ENCODE data around the gene BID.

The BID gene

GRCh38 chr22:17774206-17774925, at the start of gene BID:
TSS of gene BID (minus strand) at chr22:17774469. CDS start at chr22:17750116, 24,353 bp downstream.
- peak in 1 of 2 donors; percentile 42 for DNase-seq (ENCODE audit: low read depth in 2 of 2)

- no peak for DNase-seq (ENCODE audit: low read depth in 2 of 2)
Measured at GRCh38 chr22:17823964-17824363, 49.7 kb upstream of the BID start.

GRCh38 chr22:17823226-17823625, 49.0 kb upstream of the BID start:
- no peak for DNase-seq (ENCODE audit: low read depth in 2 of 2)

GRCh38 chr22:17822087-17822486, 47.8 kb upstream of the BID start:
- no peak for DNase-seq (ENCODE audit: low read depth in 2 of 2)

- DNase-seq (ENCODE audit: low read depth in 2 of 2), result no peak
Measured at GRCh38 chr22:17820879-17821439, 46.7 kb upstream of the BID start.

GRCh38 chr22:17818649-17819048, 44.4 kb upstream of the BID start:
- no peak for DNase-seq (ENCODE audit: low read depth in 2 of 2)

- no peak for DNase-seq (ENCODE audit: low read depth in 2 of 2)
Measured at GRCh38 chr22:17818180-17818579, 43.9 kb upstream of the BID start.

GRCh38 chr22:17817511-17818065, 43.3 kb upstream of the BID start:
- no peak for DNase-seq (ENCODE audit: low read depth in 2 of 2)

GRCh38 chr22:17817079-17817478, 42.8 kb upstream of the BID start:
- DNase-seq (ENCODE audit: low read depth in 2 of 2), result no peak

GRCh38 chr22:17816649-17817048, 42.4 kb upstream of the BID start:
- DNase-seq (ENCODE audit: low read depth in 2 of 2), result no peak

- DNase-seq (ENCODE audit: low read depth in 2 of 2), result no peak
Measured at GRCh38 chr22:17815703-17816254, 41.5 kb upstream of the BID start.

GRCh38 chr22:17814830-17815229, 40.6 kb upstream of the BID start:
- no peak for DNase-seq (ENCODE audit: low read depth in 2 of 2)

- DNase-seq (ENCODE audit: low read depth in 2 of 2), result no peak
Measured at GRCh38 chr22:17814084-17814483, 39.8 kb upstream of the BID start.

- DNase-seq (ENCODE audit: low read depth in 2 of 2), result no peak
Measured at GRCh38 chr22:17811119-17811518, 36.9 kb upstream of the BID start.

- DNase-seq (ENCODE audit: low read depth in 2 of 2), result no peak
Measured at GRCh38 chr22:17810570-17811116, 36.4 kb upstream of the BID start.

- DNase-seq (ENCODE audit: low read depth in 2 of 2), result no peak
Measured at GRCh38 chr22:17808693-17809403, 34.6 kb upstream of the BID start.

- DNase-seq (ENCODE audit: low read depth in 2 of 2), result no peak
Measured at GRCh38 chr22:17807578-17808410, 33.5 kb upstream of the BID start.

GRCh38 chr22:17807086-17807485, 32.8 kb upstream of the BID start:
- no peak for DNase-seq (ENCODE audit: low read depth in 2 of 2)

- no peak for DNase-seq (ENCODE audit: low read depth in 2 of 2)
Measured at GRCh38 chr22:17806437-17806836, 32.2 kb upstream of the BID start.

- DNase-seq (ENCODE audit: low read depth in 2 of 2), result no peak
Measured at GRCh38 chr22:17804331-17805080, 30.2 kb upstream of the BID start.

Data from stimulated activated CD4-positive, alpha-beta T cell treated with anti-CD3 and anti-CD28 coated beads, Interleukin-1b, Interleukin-23, amount 100 ng/mL, for 4 hours (primary cell).